Karpas-422 (cell line): ENCODE measurements around the gene TAF13. TPM values are rescaled to one million over a fixed set of nuclear protein-coding genes. Genes with fewer than 3 reads are reported as not detected.

ENCODE experiments used
- DNase-seq: peaks from one replicate; pipeline ENCODE4 v3.0.0-alpha.2; 2015
- H2AFZ ChIP-seq: fragments of 200-600 bp; sonication (generic); 2 replicates; pipeline ENCODE4 v1.6.1; 2014; ENCODE audit warnings: antibody characterized with exemption, low read length, mixed read lengths
- H3K27ac ChIP-seq: fragments of 200-600 bp; sonication (generic); 2 replicates; pipeline ENCODE4 v1.5.1; 2014; ENCODE audit warnings: mild to moderate bottlenecking, low read length, moderate library complexity
- H3K27me3 ChIP-seq: fragments of 200-600 bp; sonication (generic); 2 replicates; pipeline ENCODE4 v1.6.1; 2014; ENCODE audit warnings: low read length, mixed read lengths
- H3K36me3 ChIP-seq: fragments of 200-600 bp; sonication (generic); 2 replicates; pipeline ENCODE4 v1.6.1; 2014; ENCODE audit warnings: low read length, mixed read lengths; ENCODE audit not compliant: insufficient read depth
- H3K4me1 ChIP-seq: fragments of 200-600 bp; sonication (generic); 2 replicates; pipeline ENCODE4 v1.6.1; 2014; ENCODE audit warnings: mild to moderate bottlenecking, low read length, mixed read lengths
- H3K4me2 ChIP-seq: fragments of 200-600 bp; sonication (generic); 2 replicates; pipeline ENCODE4 v1.6.1; 2014; ENCODE audit warnings: low read length, low read depth, mild to moderate bottlenecking; ENCODE audit not compliant: poor library complexity, severe bottlenecking
- H3K4me3 ChIP-seq: fragments of 200-600 bp; sonication (generic); 2 replicates; pipeline ENCODE4 v1.5.1; 2014; ENCODE audit warnings: mild to moderate bottlenecking, antibody characterized with exemption, low read length, mixed read lengths
- H3K79me2 ChIP-seq: fragments of 200-600 bp; sonication (generic); 2 replicates; pipeline ENCODE4 v1.6.1; 2014; ENCODE audit warnings: mild to moderate bottlenecking, low read length, mixed read lengths
- H3K9ac ChIP-seq: fragments of 200-600 bp; sonication (generic); 2 replicates; pipeline ENCODE4 v1.6.0; 2014; ENCODE audit warnings: low read length
- H3K9me2 ChIP-seq: fragments of 200-600 bp; sonication (generic), shearing (Covaris generic); replicated peaks from 2 replicates; pipeline ENCODE4 v1.6.0; 2014; ENCODE audit warnings: mild to moderate bottlenecking, low read length, moderate library complexity; ENCODE audit not compliant: insufficient read depth
- H3K9me3 ChIP-seq: fragments of 300-700, 200-600 bp; sonication (generic); 2 replicates; pipeline ENCODE4 v1.6.1; 2014; ENCODE audit warnings: low read length, mixed read lengths
- H4K20me1 ChIP-seq: fragments of 200-600 bp; sonication (generic); 2 replicates; pipeline ENCODE4 v1.6.1; 2014; ENCODE audit warnings: mild to moderate bottlenecking, antibody characterized with exemption, low read length, low read depth; ENCODE audit not compliant: insufficient read depth
- total RNA-seq: library from RNA; depleted of rRNA; stranded (reverse); fragments of >200 nt; shearing (Covaris generic); gene quantifications from 2 replicates; pipeline ENCODE4 v1.2.3, GENCODE V29; 2014; ENCODE audit warnings: low replicate concordance

Gene TAF13
- total RNA-seq, 1 experiment from 2014 or later, result 17.8 TPM

GRCh38 chr1:109112652-109113285 lies 37.0 kb upstream of the TAF13 start:
- no peak overlapping the region for H3K27ac ChIP-seq
- H3K9me3 ChIP-seq, result no peaks in the 10 kb centered on the region
- peak overlapping the region; percentile 26; the same call in 1 of the 2 replicates for H3K4me3 ChIP-seq
- H3K4me2 ChIP-seq, result peak overlapping the region; percentile 62
- H3K36me3 ChIP-seq, result no peaks in the 10 kb centered on the region
- peak; percentile 93 for DNase-seq
- H4K20me1 ChIP-seq, result 0 out of 2 replicates have a peak, but pooled peaks cover 3% of the 10 kb centered on the region
- H3K9me2 ChIP-seq, result no peaks in the 10 kb centered on the region
- no peaks in the 10 kb centered on the region for H3K27me3 ChIP-seq
- peak overlapping the region; percentile 23; the same call in 1 of the 2 replicates for H3K9ac ChIP-seq
- no peak overlapping the region for H2AFZ ChIP-seq
- no peaks in the 10 kb centered on the region for H3K79me2 ChIP-seq
- peaks cover 20% of the 10 kb centered on the region for H3K4me1 ChIP-seq

DNA sequence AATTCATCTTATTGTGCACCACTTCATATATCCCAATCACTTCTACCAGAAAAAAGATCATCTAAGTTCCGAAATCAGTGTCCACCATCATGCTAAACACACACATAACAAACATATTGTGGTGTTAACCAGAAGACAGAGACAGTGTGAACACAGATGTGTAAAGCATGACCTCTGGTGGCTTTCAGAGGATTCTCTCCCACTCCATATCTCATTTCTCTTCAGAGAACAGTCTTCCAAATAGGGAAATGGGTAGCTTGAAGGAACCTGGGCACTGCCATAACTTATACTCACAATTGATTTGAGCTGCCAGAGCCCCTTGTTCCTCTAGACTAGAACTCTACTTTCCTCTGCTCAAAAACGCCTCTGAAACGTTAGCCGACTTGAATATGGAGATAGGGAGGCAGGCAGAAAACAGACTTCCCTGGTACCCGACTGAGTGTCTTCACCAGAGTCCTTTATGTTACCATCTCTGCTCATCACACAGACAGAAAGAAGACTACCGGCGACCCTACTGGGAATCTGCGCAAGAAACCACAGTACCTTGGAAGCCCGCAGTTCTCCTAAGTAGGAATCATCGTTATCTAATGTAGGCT lies 36.4 kb upstream of the TAF13 start:
- Histone ChIP-seq H3K4me3 (peak overlapping the region; percentile 26; the same call in 1 of the 2 replicates), H2AFZ (no peak overlapping the region), H3K27ac (no peak overlapping the region), H4K20me1 (0 out of 2 replicates have a peak, but pooled peaks cover 3% of the 10 kb centered on the region), H3K79me2 (no peaks in the 10 kb centered on the region), H3K9me2 (no peaks in the 10 kb centered on the region), H3K9me3 (no peaks in the 10 kb centered on the region), H3K4me2 (peak overlapping the region; percentile 62), H3K27me3 (no peaks in the 10 kb centered on the region), H3K4me1 (peaks cover 20% of the 10 kb centered on the region), H3K9ac (no peak overlapping the region), H3K36me3 (no peaks in the 10 kb centered on the region)
- DNase-seq, result peak; percentile 70

GRCh38 chr1:109111386-109112055 lies 35.7 kb upstream of the TAF13 start:
- Histone ChIP-seq H3K36me3 (no peaks in the 10 kb centered on the region), H3K9ac (no peak overlapping the region), H3K4me2 (no peak overlapping the region), H3K27ac (no peak overlapping the region), H3K4me1 (peaks cover 20% of the 10 kb centered on the region), H3K9me3 (no peaks in the 10 kb centered on the region), H3K4me3 (no peak overlapping the region), H3K79me2 (no peaks in the 10 kb centered on the region), H4K20me1 (0 out of 2 replicates have a peak, but pooled peaks cover 3% of the 10 kb centered on the region), H3K9me2 (no peaks in the 10 kb centered on the region), H3K27me3 (no peaks in the 10 kb centered on the region), H2AFZ (no peak overlapping the region)
- no peak for DNase-seq

DNA sequence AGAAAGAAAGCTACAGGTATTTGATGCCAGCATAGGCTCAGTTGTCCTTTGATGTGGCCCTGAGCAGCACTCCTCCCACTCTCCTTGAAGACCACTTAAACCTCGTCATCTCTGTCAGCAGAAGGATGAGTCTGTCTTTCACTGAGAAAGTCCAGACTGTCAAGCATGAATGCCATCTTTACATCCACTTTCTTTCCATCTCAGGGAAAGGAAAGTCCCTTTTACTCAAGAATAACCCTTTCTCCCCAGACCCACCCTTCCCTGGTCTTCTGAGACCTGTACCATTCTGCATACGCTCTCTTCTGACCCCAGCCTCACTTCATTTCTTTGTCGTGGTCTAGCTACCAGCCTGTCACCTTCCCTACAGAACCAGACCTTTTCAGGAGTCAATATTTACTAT lies 34.1 kb upstream of the TAF13 start:
- Histone ChIP-seq H3K27me3 (no peaks in the 10 kb centered on the region), H3K27ac (no peak overlapping the region), H3K36me3 (no peaks in the 10 kb centered on the region), H2AFZ (no peak overlapping the region), H3K4me3 (no peak overlapping the region), H3K4me1 (peaks cover 20% of the 10 kb centered on the region), H4K20me1 (0 out of 2 replicates have a peak, but pooled peaks cover 8% of the 10 kb centered on the region), H3K79me2 (no peaks in the 10 kb centered on the region), H3K4me2 (no peak overlapping the region), H3K9me2 (no peaks in the 10 kb centered on the region), H3K9me3 (no peaks in the 10 kb centered on the region), H3K9ac (no peak overlapping the region)
- DNase-seq, result no peak

DNA sequence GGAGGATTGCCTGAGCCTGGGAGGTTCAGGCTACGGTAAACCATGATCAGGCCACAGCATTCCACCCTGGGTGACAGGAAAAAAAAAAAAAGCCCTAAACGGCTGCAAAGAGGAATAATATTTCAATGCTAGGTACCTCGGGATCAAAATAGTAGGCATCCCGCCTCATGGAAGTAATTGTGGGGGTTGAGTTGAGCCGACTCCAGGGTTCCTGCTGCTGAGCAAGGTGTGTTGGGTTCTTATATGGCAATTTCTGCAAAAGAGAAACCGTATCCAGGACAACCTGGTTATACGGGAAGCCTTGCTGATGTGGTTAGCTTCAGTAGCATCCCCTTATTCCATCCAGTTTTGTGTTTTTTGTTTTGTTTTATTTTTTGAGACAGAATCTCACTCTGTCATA lies 32.0 kb upstream of the TAF13 start:
- Histone ChIP-seq H3K36me3 (no peaks in the 10 kb centered on the region), H3K79me2 (no peaks in the 10 kb centered on the region), H3K4me3 (no peak overlapping the region), H2AFZ (no peak overlapping the region), H3K9me2 (no peaks in the 10 kb centered on the region), H4K20me1 (0 out of 2 replicates have a peak, but pooled peaks cover 8% of the 10 kb centered on the region), H3K27ac (no peak overlapping the region), H3K4me1 (peaks cover 10% of the 10 kb centered on the region), H3K4me2 (no peak overlapping the region), H3K27me3 (no peaks in the 10 kb centered on the region), H3K9me3 (no peaks in the 10 kb centered on the region), H3K9ac (no peak overlapping the region)
- no peak for DNase-seq

DNA sequence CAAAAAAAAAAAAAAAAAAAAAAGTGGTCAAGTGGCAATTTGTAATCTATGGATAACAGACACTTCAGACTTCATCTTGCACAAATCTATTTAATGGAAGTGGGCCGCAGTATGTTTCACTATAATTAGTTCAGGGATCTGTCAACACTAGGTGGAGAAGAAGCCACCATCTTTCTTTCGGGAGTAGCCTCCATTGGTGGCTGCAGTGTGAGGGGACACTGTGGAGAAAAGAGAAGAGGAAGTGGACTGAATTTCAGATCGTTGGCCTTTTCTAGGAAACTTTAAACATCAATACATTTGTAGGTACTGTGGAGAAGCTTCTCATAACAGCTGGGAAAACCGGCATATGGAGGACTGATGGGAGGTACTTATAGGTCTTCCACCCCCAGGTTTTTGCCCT lies 30.1 kb upstream of the TAF13 start:
- DNase-seq, result peak; percentile 58
- H3K4me3 ChIP-seq, result no peak overlapping the region

GRCh38 chr1:109104364-109105151 lies 28.8 kb upstream of the TAF13 start:
- H3K9ac ChIP-seq, result no peak overlapping the region
- H3K9me3 ChIP-seq, result no peaks in the 10 kb centered on the region
- peaks cover 22% of the 10 kb centered on the region for H4K20me1 ChIP-seq
- H3K27me3 ChIP-seq, result no peaks in the 10 kb centered on the region
- no peak overlapping the region for H3K4me3 ChIP-seq
- no peak overlapping the region for H3K4me2 ChIP-seq
- no peak overlapping the region for H2AFZ ChIP-seq
- peaks cover 11% of the 10 kb centered on the region for H3K36me3 ChIP-seq
- no peaks in the 10 kb centered on the region for H3K9me2 ChIP-seq
- H3K79me2 ChIP-seq, result peaks cover 11% of the 10 kb centered on the region
- peak; percentile 52 for DNase-seq
- peaks cover 9% of the 10 kb centered on the region for H3K4me1 ChIP-seq
- no peak overlapping the region for H3K27ac ChIP-seq

More for the DNA sequence above, 30.1 kb upstream of the TAF13 start:
- Histone ChIP-seq H3K9ac (no peak overlapping the region), H3K27ac (no peak overlapping the region), H3K9me3 (no peaks in the 10 kb centered on the region), H4K20me1 (peaks cover 15% of the 10 kb centered on the region), H3K9me2 (no peaks in the 10 kb centered on the region), H3K79me2 (peaks cover 3% of the 10 kb centered on the region), H3K36me3 (peaks cover 7% of the 10 kb centered on the region), H3K4me2 (no peak overlapping the region), H2AFZ (no peak overlapping the region), H3K27me3 (no peaks in the 10 kb centered on the region), H3K4me1 (peaks cover 7% of the 10 kb centered on the region)
